GM18861 (cell line): ENCODE results near the gene ARHGAP44.

Experiments
- ATAC-seq: cut with Tn5 transposase; IDR thresholded peaks from one replicate; pipeline ENCODE4 v1.9.1; 2021; ENCODE audit not compliant: unreplicated experiment

Gene ARHGAP44

DNA sequence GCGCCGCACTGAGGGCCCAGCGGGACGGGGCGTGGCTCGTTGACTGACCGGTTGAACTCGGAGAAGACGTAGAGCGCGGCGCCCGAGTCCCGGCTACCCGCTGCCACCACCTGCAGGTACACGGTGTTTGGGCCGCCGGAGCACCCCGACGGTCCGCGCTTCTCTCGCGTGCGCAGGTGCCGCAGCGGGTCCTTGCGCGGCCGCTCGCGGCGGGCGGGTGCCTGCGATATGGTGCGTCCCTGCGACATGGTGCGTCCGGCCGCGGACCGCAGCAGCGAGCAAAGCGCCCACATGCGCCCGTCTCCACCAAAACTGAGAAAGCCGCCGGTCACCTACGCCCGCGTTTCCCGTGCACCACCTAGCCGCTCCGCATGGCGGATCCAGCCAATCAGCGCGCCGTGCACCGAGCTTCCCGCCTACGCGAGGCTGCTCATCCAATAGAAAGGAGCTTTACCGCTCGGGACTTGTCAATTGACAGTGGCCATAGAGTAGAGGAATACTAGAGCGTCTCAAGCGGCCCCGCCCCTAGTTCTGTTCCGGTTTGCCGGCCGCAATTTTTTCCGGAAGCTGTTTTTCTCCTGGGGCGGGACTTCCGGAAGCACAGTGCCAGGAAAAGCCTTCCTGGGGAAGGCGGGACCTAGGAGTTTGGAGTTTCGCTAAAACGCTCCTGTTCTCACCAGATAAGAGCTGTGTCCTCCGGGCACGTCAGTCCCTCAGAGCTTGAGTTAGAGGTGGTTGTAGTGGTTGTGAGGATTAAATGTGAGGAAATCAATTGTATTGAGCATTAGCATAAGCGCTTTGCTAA, 228.6 kb downstream of the ARHGAP44 start, which contains the start of gene ELAC2:
ELAC2 (minus strand) TSS at position 373 of the 805 bp plus-strand sequence; CDS start at position 293, 80 bp downstream.
- ATAC-seq: peak; percentile 98

DNA sequence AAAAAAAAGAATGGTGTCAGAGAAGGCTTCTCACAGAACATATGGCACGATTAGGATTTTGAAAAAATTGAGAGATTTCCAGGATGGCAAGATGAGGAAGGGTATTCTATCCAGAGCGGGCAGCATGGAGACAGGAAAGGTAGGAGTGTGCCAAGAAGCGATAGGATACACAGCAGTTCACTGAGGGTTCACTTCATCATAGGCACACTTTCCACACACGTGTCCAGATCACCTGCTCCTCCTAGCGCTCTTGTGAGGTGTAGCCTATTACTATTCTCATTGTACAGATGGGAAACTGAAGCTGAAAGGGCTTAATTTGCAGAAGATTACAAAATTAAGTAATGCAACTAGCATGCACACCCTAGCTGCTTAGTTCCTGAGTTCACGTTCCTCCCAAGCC, 234.7 kb downstream of the ARHGAP44 start:
- no peak for ATAC-seq

DNA sequence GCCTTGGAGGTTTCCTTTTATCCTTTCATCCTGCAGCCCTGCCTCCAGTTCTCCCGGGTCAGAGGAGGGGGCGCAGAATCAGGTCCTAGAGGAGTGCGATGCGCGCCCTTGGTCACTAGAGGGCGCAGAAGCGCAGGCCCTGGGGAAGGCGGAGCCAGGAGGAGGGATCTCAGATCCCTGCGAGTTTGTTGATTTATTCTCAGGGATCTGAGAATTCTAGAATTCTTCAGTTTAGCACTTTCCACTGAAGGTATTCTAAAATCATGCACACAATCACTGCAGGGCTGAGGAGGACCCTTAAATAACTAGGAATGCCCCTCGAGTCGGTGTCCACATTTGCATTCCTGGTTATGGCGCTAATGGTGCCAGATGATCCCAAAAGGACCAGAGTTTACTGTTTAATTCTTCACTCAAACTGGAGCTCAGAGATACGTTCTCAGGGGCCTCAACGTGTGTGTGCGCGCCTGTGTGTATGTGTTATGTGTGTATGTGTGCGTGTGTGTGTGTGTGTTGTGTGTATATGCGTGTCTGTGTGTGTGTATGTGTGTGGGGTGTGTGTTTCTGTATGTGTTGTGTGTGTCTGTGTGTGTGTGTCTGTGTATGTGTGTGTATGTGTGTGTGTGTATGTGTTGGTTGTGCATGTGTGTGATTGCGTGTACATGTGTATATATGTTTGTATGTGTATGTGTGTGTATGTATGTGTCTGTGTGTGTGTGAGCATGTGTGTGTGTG, 235.4 kb downstream of the ARHGAP44 start:
- ATAC-seq: peak; percentile 77

DNA sequence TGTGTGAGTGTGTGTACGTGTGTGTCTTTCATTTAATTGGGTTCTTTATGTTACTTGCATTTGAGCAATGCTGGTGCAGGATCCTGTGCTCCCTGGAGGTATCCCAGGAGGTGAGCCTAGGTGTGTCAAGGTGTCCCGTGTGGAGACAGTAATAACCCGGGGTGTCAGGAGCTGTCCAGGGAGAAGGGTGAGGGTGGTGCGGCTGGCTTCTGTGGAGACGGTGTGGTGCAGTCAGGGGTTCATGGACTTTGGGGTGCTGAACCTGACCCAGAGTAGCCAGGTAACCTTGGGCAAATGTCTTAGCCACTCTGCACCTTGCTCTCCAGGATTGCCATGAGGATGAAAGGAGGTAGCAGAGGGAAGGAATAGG, 235.9 kb downstream of the ARHGAP44 start:
- no peak for ATAC-seq

DNA sequence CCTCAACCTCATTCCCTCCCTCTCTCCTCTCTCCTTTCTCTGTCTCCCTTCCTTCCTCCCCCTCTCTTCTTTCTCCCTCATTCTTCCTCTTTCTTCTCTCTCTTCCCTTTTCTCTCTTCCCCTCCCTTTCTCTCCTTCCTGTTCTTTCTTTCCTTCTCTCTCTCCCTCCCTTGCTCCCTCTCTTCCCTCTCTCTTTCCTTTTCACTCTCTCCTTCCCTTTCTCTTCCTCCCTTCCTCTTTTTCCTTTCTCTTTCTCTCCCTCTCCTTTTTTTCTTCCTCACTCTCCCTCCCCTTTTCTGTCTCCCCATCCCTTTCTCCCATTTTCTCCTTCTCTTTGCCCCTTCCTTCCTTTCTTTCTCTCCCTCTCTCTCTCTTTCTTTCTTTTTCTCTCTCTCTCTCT, 236.4 kb downstream of the ARHGAP44 start:
- ATAC-seq: no peak

DNA sequence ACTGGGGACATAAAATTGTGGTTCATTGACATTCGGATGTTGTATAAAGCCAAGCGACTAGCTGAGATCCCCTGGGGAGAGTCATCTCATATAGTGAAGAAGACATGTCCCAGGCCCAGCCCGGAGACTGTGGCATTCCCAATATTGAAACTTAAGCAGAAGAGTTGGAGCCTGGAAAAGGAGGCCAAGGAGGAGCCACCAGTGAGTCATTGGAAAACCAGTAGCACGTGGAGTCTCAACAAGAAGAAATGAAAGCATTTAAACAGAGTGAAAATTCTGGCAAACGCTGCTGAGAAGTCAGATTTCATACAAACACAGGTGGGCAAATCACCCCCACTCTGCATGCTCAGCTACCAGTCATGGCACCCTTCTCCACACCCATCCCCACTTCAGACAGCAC, 237.9 kb downstream of the ARHGAP44 start:
- ATAC-seq: no peak

DNA sequence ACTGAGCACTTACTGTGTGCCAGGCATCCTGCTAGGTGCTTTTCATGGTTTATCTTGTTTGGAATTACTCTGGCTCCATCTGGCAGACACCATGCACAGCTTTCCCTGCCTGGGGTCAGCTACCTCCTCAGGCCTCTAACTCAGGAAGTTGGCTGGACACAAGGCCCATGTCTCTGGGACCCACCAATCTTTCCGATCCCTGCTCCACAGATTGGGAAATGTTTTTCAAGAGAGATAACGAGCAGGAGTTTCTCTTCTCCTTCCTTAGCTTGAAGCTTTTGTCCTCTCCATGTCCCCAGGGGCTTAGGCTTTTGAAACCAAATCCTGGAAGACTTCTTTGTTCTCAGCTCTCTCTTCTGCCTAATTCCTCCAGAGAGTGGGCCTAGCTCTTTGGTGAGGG, 240.0 kb downstream of the ARHGAP44 start:
- ATAC-seq: no peak

DNA sequence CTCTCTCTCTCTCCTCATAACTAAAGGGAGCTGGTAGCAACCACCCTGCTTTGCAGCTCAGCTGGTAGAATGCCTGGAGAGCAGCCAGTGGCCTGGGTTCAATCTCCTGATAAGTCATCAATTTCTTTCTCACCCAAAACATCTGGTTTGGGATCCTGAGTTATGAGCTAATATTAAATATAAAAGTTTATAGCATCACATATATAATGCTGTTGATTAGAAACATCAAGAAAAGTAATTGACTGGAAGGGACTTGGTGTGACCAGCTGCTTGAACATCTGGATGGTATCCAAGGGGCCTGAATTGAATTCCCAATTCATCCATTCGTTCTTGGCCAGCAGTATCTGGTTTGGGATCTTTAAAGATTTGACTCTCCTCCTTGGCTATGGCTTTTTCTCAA, 240.8 kb downstream of the ARHGAP44 start:
- ATAC-seq: no peak

DNA sequence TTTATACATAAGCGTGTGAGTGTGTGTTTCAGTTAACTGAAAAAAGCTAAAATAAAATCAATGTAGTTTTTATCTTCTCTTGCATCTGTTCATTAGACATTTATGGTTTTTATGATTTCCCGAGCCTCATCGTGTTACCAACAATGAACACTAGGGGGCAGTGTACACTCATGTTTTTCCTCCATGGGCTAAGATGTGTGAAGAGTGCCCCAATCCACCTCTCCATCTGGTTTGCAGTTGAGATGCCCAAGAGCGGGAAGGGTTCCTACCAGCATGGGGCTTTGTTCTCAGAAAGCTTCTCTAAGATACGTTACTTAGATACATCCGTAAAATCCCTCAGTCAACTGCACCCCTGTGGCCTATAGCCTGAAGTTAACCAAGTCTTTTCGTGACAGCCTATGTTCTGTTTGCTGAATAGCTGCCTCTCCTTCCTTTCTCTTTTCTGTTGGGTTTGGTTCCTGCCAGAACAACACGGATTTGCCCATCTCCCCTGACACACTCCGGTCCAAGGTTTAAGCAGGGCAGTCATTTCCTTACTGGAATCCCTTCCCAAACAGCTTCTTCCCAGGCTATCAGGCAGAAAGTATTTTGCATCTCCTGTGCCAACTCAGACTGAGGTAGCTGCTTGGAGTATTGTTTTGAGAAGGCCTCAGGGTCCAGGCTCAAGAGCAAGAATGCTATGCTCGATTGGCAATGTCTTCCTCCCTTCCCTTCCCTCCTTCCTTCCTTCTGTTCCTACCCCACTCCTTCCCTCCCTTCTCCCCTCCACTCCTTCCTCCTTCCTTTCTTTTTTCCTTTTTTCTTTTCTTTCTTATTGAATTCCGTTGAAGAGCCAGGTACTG, 241.4 kb downstream of the ARHGAP44 start:
- ATAC-seq: no peak

DNA sequence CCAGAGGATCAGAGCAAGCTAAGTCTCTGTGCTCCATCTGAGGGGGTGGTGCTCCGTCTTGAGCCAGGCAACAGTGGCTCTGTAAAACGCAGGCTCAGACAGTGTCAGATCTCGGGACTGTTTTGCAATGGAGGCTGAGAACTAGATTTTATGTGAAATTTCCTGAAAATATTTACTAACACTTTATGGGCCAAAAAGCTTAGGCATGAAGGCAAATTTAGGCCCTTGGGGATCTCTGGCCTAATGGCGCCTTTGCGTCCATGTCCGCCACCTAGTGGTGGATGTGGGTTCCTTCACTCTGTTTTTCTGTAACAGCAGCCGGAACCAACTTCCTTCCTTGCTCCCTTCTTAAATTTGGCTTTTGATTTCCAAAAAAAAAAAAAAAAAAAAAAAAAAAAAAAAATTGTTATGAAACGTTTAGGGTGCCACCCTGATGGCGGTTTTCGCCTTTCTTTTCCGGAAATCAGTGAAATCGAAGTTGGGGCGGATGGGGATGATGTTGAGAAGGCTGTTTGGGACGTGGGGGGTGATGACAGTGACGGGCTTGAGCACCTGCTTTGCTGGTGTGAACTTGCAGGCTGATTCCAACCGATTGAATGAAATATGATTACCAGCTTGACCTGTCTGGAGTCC, 242.5 kb downstream of the ARHGAP44 start:
- peak; percentile 73 for ATAC-seq

DNA sequence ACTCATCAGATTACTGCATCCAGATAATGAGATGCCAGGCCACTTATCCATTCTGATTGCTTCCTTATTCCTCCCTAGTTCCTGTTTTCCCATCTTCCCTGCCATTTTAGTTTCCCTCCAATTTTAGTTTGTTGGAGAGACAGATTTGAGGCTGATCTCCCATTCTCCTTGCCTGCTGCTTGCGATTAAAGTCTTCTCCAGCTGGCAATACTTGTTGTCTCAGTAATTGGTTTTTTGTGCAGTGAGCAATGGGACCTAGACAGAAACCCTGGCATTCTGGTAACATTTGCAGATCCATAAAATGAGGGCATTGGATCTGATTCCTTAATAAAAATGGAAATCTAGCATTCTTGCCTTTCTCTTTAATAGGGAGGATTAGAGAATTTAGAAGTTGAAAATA, 246.1 kb downstream of the ARHGAP44 start:
- ATAC-seq: no peak

DNA sequence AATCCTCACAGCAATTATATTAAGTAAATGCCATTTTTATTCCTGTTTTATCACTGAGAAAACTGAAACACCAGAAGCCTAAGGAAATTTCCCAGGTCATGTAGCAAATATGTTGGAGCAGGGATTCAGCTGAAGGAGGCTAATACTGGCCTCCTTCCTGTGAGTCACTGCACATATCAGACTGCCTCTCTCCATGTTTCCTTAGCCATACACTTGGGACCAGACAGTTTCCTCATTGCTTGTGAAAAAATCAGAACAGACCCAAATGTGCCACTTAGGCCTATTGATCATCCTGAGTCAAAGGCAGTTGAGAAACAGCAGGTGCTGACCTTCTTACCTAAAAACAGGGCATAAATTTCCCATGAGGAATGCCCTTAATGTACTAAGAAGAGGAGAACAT, 247.5 kb downstream of the ARHGAP44 start:
- ATAC-seq: no peak

DNA sequence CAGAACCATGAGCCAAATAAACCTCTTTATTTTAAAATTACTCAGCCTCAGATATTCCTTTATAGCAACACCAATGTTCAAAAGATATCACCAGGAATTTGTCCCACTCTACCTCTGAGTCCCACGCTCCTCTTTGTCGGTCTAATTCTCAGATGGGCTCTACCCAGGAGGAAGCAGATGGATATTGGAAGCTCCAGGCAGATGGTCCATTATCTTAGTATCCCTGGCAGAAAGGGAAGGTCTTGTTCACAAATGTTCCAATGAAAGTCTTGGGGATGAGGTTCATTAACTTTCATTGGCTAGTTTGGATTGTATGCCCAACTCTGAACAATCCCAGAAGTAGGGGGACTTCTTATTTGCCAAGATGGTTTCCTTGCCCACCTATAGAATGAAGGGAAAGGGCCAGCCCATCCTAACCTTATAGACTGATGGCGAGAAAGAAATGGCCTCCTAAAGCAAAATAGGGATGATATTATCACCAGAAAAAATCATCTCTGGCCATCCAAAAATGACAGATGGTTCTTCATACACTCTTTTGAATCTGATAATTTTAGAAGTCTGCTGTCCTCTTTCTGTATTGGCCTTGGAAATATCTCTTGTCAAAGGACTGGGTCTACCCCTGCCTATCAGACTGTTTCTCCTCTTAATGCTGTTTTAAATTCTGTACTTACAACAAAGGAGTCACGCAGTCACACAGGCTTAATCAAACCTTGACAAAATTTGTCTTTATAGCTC, 249.8 kb downstream of the ARHGAP44 start:
- ATAC-seq: no peak
